Measurements from ENCODE around the gene LRRC40.

DNA sequence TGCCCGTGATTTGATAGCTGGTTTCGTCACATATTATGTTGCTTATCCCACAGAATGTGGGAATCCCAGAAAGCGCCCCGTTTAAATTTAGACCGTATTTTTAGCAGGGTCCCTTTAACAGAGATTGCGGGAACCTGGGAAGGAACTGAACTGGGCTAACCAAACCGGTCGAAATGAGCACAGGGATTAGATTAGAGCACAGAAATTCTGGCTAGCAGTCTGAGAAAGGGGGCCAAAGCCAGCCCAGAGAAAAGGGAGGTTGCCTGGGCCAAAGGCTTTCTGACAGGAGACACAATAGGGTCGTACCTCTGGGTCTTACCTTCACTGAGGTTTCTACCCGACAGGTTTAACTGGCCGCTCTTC lies 327 bp downstream of the LRRC40 start:
- TF ChIP-seq, protein P1, sequence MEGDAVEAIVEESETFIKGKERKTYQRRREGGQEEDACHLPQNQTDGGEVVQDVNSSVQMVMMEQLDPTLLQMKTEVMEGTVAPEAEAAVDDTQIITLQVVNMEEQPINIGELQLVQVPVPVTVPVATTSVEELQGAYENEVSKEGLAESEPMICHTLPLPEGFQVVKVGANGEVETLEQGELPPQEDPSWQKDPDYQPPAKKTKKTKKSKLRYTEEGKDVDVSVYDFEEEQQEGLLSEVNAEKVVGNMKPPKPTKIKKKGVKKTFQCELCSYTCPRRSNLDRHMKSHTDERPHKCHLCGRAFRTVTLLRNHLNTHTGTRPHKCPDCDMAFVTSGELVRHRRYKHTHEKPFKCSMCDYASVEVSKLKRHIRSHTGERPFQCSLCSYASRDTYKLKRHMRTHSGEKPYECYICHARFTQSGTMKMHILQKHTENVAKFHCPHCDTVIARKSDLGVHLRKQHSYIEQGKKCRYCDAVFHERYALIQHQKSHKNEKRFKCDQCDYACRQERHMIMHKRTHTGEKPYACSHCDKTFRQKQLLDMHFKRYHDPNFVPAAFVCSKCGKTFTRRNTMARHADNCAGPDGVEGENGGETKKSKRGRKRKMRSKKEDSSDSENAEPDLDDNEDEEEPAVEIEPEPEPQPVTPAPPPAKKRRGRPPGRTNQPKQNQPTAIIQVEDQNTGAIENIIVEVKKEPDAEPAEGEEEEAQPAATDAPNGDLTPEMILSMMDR (IDR thresholded peaks at IDR 0.05), result no peak
- TF ChIP-seq POLR2A (IDR thresholded peaks at IDR 0.05), result no peak

Data from testis (tissue), 2 donors.